Endothelial cell of umbilical vein (primary cell): ENCODE results near the gene LRRC8B. TPM values are rescaled to one million over a fixed set of nuclear protein-coding genes. Genes with fewer than 3 reads are reported as not detected.
"Not testable (repeated sequence)": the region's sequence is repeated elsewhere in the genome, so short reads cannot be mapped to it uniquely, and the experiment has no call there.

ENCODE experiments used
- BruUV-seq: library from RNA; stranded (reverse); fragments of 400-500 nt; replicated peaks from 2 replicates; lab custom pipeline; 2021; lab: Mats Ljungman, UMichigan
- CTCF ChIA-PET: fragments of 300-600, 350-600 bp; sonication (Branson Sonifier 250); formaldehyde crosslinking; loops from one replicate; lab custom pipeline; 2021; ENCODE audit warnings: antibody characterized with exemption, inconsistent platforms; lab: Charles Lee
- POLR2A ChIA-PET: fragments of 300-600, 350-600 bp; sonication (Branson Sonifier 250); formaldehyde crosslinking; loops from one replicate; lab custom pipeline; 2021; ENCODE audit warnings: antibody characterized with exemption, inconsistent platforms; lab: Charles Lee
- DNase-seq: peaks from one replicate; pipeline ENCODE4 v3.0.0-alpha.2; 2011; ENCODE audit warnings: low read depth, low spot score
- FAIRE-seq: peaks from 2 replicates; lab custom pipeline; 2011; peaks lifted over from hg19 to GRCh38; lab: Jason Lieb, UNC
- H2AFZ ChIP-seq: 2 replicates; pipeline ENCODE4 v1.6.0; 2012; ENCODE audit warnings: low read depth, low read length, control low read depth, inconsistent platforms
- H3K27ac ChIP-seq: 2 replicates; pipeline ENCODE4 v1.5.1; 2011; ENCODE audit warnings: low read depth, mild to moderate bottlenecking, control low read depth, low read length, moderate library complexity; ENCODE audit not compliant: insufficient read depth
- H3K27me3 ChIP-seq, 2 experiments: 2 replicates each; pipeline versions ENCODE4 v1.6.0 to v1.6.1; 2011; ENCODE audit warnings: low read length in 2 of 2, mixed read lengths in 1 of 2; ENCODE audit not compliant: control insufficient read depth in 2 of 2, insufficient read depth in 2 of 2
- H3K36me3 ChIP-seq, 2 experiments: 2 replicates in 1 of 2; 3 replicates in 1 of 2; pipeline ENCODE4 v1.5.1; 2011; ENCODE audit warnings: low read length in 2 of 2, mild to moderate bottlenecking in 1 of 2, moderate library complexity in 1 of 2; ENCODE audit not compliant: control insufficient read depth in 2 of 2, insufficient read depth in 2 of 2; ENCODE audit errors: extremely low read depth in 1 of 2
- H3K4me1 ChIP-seq: 3 replicates; pipeline ENCODE4 v1.5.1; 2011; ENCODE audit warnings: mild to moderate bottlenecking, low read length; ENCODE audit not compliant: control insufficient read depth, insufficient read depth; ENCODE audit errors: extremely low read depth
- H3K4me2 ChIP-seq: 2 replicates; pipeline ENCODE4 v1.6.1; 2011; ENCODE audit warnings: low read length, control low read depth, mixed read lengths; ENCODE audit not compliant: insufficient read depth
- H3K4me3 ChIP-seq, 3 experiments: fragments of 200-600 bp in 1 of 3; sonication (generic), shearing (Covaris generic) in 1 of 3; replicated peaks in 1 of 3; 2 replicates each; pipeline ENCODE4 v1.5.1; 2011 to 2016; ENCODE audit warnings: control low read depth in 3 of 3, low read length in 3 of 3, mild to moderate bottlenecking in 2 of 3, inconsistent platforms in 1 of 3, low read depth in 1 of 3, moderate library complexity in 1 of 3; ENCODE audit not compliant: insufficient read depth in 1 of 3
- H3K79me2 ChIP-seq: 2 replicates; pipeline ENCODE4 v1.6.0; 2012; ENCODE audit warnings: low read length, inconsistent platforms; ENCODE audit not compliant: control insufficient read depth, insufficient read depth
- H3K9ac ChIP-seq: replicated peaks from 2 replicates; pipeline ENCODE3; 2011; ENCODE audit warnings: low read length, control low read depth; ENCODE audit not compliant: insufficient read depth; ENCODE audit errors: extremely low read depth
- H3K9me1 ChIP-seq: replicated peaks from 3 replicates; pipeline ENCODE4 v1.6.0; 2011; ENCODE audit warnings: mild to moderate bottlenecking, low read length; ENCODE audit not compliant: control insufficient read depth, insufficient read depth; ENCODE audit errors: extremely low read depth
- H3K9me3 ChIP-seq: replicated peaks from 2 replicates; pipeline ENCODE4 v1.5.1; 2012; ENCODE audit warnings: low read length, inconsistent platforms; ENCODE audit not compliant: control insufficient read depth, insufficient read depth
- H4K20me1 ChIP-seq: replicated peaks from 2 replicates; pipeline ENCODE3; 2011; ENCODE audit warnings: mild to moderate bottlenecking, low read length; ENCODE audit not compliant: control insufficient read depth, insufficient read depth; ENCODE audit errors: extremely low read depth
- EZH2 ChIP-seq: IDR thresholded peaks from 2 replicates; pipeline ENCODE4 v1.6.1; 2012; ENCODE audit warnings: borderline replicate concordance, low read depth, mild to moderate bottlenecking, moderate library complexity, low read length, inconsistent platforms; ENCODE audit not compliant: severe bottlenecking
- FOS ChIP-seq: IDR thresholded peaks from 2 replicates; pipeline ENCODE4 v1.6.1; 2011; ENCODE audit warnings: mild to moderate bottlenecking, low read length, moderate library complexity, borderline replicate concordance; ENCODE audit not compliant: insufficient read depth
- GATA2 ChIP-seq: IDR thresholded peaks from 2 replicates; pipeline ENCODE4 v1.7.0; 2011; ENCODE audit warnings: low read depth, mild to moderate bottlenecking, moderate library complexity, mixed read lengths, low read length; ENCODE audit not compliant: insufficient read length, insufficient read depth
- JUN ChIP-seq: IDR thresholded peaks from 2 replicates; pipeline ENCODE4 v1.6.1; 2011; ENCODE audit warnings: borderline replicate concordance, low read depth; ENCODE audit not compliant: insufficient read length, insufficient read depth
- MYC ChIP-seq: IDR thresholded peaks from one replicate; pipeline ENCODE4 v1.6.1; 2011; ENCODE audit warnings: mild to moderate bottlenecking, low read depth, low read length
- POLR2AphosphoS5 ChIP-seq: IDR thresholded peaks from 2 replicates; pipeline ENCODE4 v1.6.1; 2012; ENCODE audit warnings: low read depth, mild to moderate bottlenecking, control low read depth, low read length, moderate library complexity; ENCODE audit not compliant: insufficient read depth
- dilution Hi-C: fragments of 300-500 bp; cut with MboI; formaldehyde crosslinking; loops from one replicate; pipeline ENCODE4 v1.15.0; 2019; ENCODE audit warnings: low sequenced_read_pairs; ENCODE audit not compliant: extremely low pct_ligation_motif_present
- intact Hi-C: fragments of 100-400 bp; cut with micrococcal nuclease; formaldehyde crosslinking; loops from one replicate; pipeline ENCODE4 v1.10.0; 2022
- polyA plus RNA-seq, 4 experiments: library from polyadenylated mRNA; depleted of rRNA in 3 of 4; stranded (reverse) in 3 of 4; unstranded in 1 of 4; fragments of >200 nt; gene quantifications; 2 replicates each; pipeline versions ENCODE4 v1.2.1 to v1.2.3, GENCODE V29; 2011 to 2012; ENCODE audit warnings: missing spikeins in 1 of 4
- total RNA-seq: library from RNA; stranded (reverse); gene quantifications from 2 replicates; pipeline ENCODE4 v1.2.3, GENCODE V29; 2021
- TF ChIP-seq, protein P1 (sequence below), 2 donors: IDR thresholded peaks; 1 replicate in 1 of 2; 2 replicates in 1 of 2; pipeline ENCODE4 v1.5.1; 2011; ENCODE audit warnings: low read length in 2 of 2, mild to moderate bottlenecking in 2 of 2, moderate library complexity in 2 of 2, control low read depth in 1 of 2, inconsistent platforms in 1 of 2, low read depth in 1 of 2; ENCODE audit not compliant: insufficient read depth in 1 of 2; ENCODE audit errors: extremely low read depth in 1 of 2

Gene LRRC8B
- total and polyA plus RNA-seq, 2 donors (not counting 3 experiments of a cell fraction or from before 2014, with no cell fraction given): 15.2 to 15.8 TPM

DNA sequence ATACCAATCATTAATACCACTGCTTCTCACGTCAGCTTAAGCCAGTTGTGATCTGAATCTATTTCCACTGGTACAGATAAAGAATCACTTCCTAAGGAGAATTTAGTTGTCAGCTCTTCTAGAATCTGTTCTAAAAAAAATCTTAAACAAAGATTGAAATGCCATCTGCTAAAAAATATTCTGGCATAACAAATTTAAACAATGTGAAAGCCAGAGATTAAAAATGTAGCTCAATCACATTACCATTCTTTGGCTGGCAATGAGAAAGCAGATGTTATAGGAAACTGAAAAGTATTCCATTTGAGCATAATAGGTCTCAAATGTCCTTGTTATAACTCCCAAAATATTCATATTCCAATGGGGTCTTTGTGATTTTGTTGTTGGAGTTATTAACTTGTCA lies 21.7 kb upstream of the LRRC8B start:
- TF ChIP-seq FOS: no peak
- no peak for TF ChIP-seq GATA2
- no peaks in the 10 kb centered on the region for H3K36me3 ChIP-seq
- H3K9me1 ChIP-seq: no peaks in the 10 kb centered on the region
- H3K27ac ChIP-seq: no peak overlapping the region
- intact Hi-C loops (no loop called here), dilution Hi-C loops (no loop called here)
- H3K9me3 ChIP-seq: no peaks in the 10 kb centered on the region
- H3K79me2 ChIP-seq: no peaks in the 10 kb centered on the region
- no peak overlapping the region for H3K9ac ChIP-seq
- H3K4me2 ChIP-seq: no peak overlapping the region
- H3K4me3 ChIP-seq: no peak overlapping the region
- no peaks in the 10 kb centered on the region for H4K20me1 ChIP-seq
- FAIRE-seq: no peak
- H2AFZ ChIP-seq: no peak overlapping the region
- BruUV-seq: no TSS peak
- peaks cover 38 to 55% of the 10 kb centered on the region in 2 experiments for H3K27me3 ChIP-seq
- no peak for DNase-seq
- no peaks in the 10 kb centered on the region for H3K4me1 ChIP-seq
- CTCF ChIA-PET: interaction anchor here (1.0 kb wide), 1 partner anchor 87 kb away, joined by 3 read pairs; no protein-coding TSS in a partner anchor
- POLR2A ChIA-PET: no interaction called here

DNA sequence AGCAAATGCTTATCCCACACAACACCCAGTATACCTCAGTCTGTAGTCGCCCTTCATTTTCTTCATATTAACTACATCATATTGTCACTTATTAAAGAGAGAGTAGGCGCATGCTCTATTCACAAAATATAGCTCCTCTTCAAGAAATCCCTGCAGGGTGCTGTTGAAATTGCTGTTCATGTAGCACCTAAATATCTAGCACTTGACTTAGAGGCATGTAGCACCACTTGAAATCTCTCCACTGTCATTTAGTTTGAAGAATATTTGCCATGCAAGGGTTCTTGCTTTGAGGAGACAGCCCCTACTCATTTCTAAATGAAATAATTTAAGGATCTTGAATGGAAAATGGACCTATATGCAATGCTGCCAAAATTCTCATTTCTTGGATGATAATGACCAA lies 20.9 kb upstream of the LRRC8B start:
- H3K79me2 ChIP-seq: no peaks in the 10 kb centered on the region
- dilution Hi-C loops (no loop called here), intact Hi-C loops (no loop called here)
- TF ChIP-seq FOS (no peak), JUN (no peak), EZH2 (no peak), GATA2 (no peak), POLR2AphosphoS5 (no peak), MYC (no peak)
- TF ChIP-seq, protein P1, sequence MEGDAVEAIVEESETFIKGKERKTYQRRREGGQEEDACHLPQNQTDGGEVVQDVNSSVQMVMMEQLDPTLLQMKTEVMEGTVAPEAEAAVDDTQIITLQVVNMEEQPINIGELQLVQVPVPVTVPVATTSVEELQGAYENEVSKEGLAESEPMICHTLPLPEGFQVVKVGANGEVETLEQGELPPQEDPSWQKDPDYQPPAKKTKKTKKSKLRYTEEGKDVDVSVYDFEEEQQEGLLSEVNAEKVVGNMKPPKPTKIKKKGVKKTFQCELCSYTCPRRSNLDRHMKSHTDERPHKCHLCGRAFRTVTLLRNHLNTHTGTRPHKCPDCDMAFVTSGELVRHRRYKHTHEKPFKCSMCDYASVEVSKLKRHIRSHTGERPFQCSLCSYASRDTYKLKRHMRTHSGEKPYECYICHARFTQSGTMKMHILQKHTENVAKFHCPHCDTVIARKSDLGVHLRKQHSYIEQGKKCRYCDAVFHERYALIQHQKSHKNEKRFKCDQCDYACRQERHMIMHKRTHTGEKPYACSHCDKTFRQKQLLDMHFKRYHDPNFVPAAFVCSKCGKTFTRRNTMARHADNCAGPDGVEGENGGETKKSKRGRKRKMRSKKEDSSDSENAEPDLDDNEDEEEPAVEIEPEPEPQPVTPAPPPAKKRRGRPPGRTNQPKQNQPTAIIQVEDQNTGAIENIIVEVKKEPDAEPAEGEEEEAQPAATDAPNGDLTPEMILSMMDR (IDR thresholded peaks at IDR 0.05; ENCODE audit: extremely low read depth in 1 of 2, insufficient read depth in 1 of 2, low read depth in 1 of 2, low read length in 2 of 2): no peak
- H4K20me1 ChIP-seq: no peaks in the 10 kb centered on the region
- H2AFZ ChIP-seq: no peak overlapping the region
- no peak overlapping the region for H3K27ac ChIP-seq
- ChIA-PET POLR2A (no interaction called here), CTCF (interaction anchor here (0.9 to 1.2 kb wide), 2 partner anchors 20 to 28 kb away, joined by 3 read pairs; no protein-coding TSS in a partner anchor)
- peaks cover 38 to 55% of the 10 kb centered on the region in 2 experiments for H3K27me3 ChIP-seq
- FAIRE-seq (no peak), DNase-seq (no peak)
- H3K9me1 ChIP-seq: no peaks in the 10 kb centered on the region
- no peak overlapping the region for H3K4me3 ChIP-seq
- H3K9ac ChIP-seq: no peak overlapping the region
- BruUV-seq: no TSS peak
- no peaks in the 10 kb centered on the region for H3K4me1 ChIP-seq
- no peak overlapping the region for H3K4me2 ChIP-seq
- H3K9me3 ChIP-seq: no peaks in the 10 kb centered on the region
- H3K36me3 ChIP-seq: no peaks in the 10 kb centered on the region

DNA sequence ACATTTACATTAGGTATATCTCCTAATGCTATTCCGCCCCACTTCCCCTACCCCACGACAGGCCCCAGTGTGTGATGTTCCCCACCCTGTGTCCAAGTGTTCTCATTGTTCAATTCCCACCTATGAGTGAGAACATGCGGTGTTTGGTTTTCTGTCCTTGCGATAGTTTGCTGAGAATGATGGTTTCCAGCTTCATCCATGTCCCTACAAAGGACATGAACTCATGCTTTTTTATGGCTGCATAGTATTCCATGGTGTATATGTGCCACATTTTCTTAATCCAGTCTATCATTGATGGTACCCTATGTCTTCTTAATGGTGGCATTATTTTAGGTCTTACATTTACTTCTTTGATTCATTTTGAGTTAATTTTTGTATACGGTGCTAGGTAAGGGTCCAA lies 14.6 kb upstream of the LRRC8B start:
- POLR2A ChIA-PET, H3K9ac ChIP-seq, CTCF ChIA-PET, dilution Hi-C loops, intact Hi-C loops, BruUV-seq, H3K4me3 ChIP-seq, DNase-seq, H3K27ac ChIP-seq, H3K36me3 ChIP-seq, H2AFZ ChIP-seq, H3K4me1 ChIP-seq, H3K9me1 ChIP-seq, H4K20me1 ChIP-seq, H3K4me2 ChIP-seq, H3K9me3 ChIP-seq, FAIRE-seq, H3K79me2 ChIP-seq: not testable (repeated sequence)
- H3K27me3 ChIP-seq: peaks cover 17 to 20% of the 10 kb centered on the region in 2 experiments
